Head of caudate nucleus (tissue), 42 donors: ENCODE results near the gene TRPC4AP.

Experiments
- DNase-seq, 42 donors: peaks; one replicate each; pipeline versions ENCODE4 v3.0.0 to v3.0.0-alpha.2; 2020 to 2021; ENCODE audit warnings: mixed read lengths in 7 of 42
- intact Hi-C: fragments of 100-400 bp; cut with DNase I; formaldehyde crosslinking; loops from one replicate; pipeline ENCODE4 v1.15.0; 2022

TRPC4AP gene

DNA sequence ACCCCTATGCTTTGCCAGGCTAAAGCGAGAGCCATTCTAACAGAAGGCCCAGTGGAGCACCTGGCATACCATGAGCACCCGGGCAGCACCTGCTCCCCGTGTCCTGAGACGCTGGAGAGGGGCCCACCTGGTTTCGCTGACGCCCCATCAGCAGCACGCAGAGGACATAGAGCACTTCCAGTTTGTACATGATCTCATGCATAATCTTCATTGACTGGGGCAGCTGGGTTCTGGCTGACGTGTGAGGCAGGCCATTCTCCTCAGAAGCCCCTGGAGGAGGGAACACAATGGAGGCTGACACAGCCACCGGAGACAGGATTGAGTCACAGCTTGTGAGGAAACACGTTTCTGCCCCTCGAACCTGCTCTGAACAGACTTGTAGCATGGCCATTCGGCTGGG, 71.5 kb downstream of the TRPC4AP start:
- DNase-seq = peak in 6 of 42 donors; percentile 9 to 72 (median 48)
- intact Hi-C loops = no loop called here

DNA sequence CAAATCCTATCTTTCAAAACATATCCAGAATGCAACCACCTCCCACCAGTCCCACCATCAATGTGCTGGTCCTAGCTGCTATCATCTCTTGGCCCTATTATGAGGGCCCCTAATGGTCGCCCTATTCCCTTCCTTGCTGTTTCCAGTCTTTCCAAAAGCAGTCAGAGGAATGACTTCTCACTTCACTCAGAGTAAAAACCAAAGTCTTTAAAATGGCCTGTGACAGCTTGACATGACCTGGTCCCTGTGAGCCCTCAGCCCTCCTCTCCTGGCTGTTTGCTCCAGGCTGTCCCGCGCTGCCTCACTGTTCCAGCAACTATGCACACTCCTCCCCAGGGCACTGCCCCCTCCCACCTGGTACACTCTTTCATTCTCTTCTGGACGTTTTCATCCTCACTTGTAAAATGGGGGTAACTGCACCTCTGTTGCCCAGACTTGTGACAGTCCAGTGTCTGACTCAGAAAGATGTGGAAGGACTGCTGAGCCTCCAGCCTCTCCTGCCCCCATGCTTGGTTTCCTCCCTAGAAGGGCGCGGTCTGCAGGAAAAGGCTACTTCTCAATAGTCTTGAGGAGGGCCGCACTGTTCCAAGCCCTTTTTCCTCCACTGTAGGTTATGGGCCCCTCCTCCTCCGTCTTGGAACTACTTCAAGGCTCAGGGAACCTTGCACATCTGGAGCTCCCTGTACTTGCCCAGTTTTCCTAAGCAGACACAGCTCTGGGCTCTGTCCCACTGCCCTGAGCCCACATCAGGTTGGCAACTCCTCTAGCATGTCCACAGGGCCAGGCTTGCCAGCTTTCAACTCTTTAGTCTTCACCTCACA, 72.3 kb downstream of the TRPC4AP start:
- intact Hi-C loops = no loop called here
- peak in 3 of 42 donors; percentile 4 to 42 (median 34) for DNase-seq

- peak in 4 of 42 donors; percentile 1 to 43 (median 24) for DNase-seq
- intact Hi-C loops = no loop called here
These were observed 73.8 kb downstream of the TRPC4AP start for GRCh38 chr20:35018590-35019371.

GRCh38 chr20:35017099-35017835, 75.3 kb downstream of the TRPC4AP start:
- intact Hi-C loops = no loop called here
- peak in 1 of 42 donors; percentile 35 for DNase-seq

- intact Hi-C loops = no loop called here
- peak in 1 of 42 donors; percentile 6 for DNase-seq
These were observed 76.8 kb downstream of the TRPC4AP start for GRCh38 chr20:35015863-35016193.

- intact Hi-C loops = no loop called here
- DNase-seq = peak in 6 of 42 donors; percentile 5 to 43 (median 31)
These were observed 78.1 kb downstream of the TRPC4AP start for GRCh38 chr20:35014537-35014936.

- intact Hi-C loops = no loop called here
- DNase-seq = peak in 10 of 42 donors; percentile 1 to 42 (median 20)
These were observed 78.9 kb downstream of the TRPC4AP start for GRCh38 chr20:35013421-35014411.

DNA sequence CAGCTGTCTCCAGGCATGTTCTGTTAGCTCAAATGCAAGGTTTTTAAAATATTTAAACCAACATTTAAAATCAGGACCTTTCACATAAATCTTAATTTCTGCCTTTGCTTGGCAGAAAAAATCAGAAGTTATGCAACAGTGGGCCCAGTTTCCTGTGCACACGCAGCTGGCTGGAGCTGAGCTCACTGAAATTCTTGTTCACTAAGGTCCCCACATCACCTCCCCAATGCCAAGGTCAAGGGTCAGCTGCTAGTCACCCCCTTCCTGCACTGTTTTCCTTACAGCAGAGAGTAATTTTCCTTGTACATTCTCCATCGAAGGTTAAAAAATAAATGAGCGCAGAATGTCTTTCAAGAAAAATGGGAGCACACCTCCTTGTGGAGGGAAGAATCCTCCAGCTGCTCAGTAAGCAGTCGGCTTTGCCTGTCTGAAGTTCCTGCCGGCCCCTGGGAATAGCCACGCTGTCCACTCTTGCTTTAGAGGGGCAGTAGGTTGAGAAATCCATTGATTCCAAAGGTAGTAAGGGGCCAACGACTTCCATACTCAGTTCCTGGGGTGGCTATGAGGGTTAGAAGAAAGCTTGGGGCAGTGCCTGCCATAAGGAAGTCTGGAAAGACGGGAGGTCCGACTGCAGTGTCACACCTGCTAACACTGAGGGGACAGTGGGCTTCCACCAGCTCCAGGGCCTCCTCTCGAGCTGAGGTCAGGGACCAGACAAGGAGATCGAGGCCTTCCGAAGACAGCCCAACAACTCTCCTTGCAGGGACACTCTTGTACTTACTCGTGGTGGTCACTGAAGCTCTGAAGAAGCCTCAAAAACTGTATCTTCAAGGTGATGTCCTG, 80.2 kb downstream of the TRPC4AP start:
- intact Hi-C loops = no loop called here
- peak in 11 of 42 donors; percentile 0 to 37 (median 16) for DNase-seq

GRCh38 chr20:35011589-35012226, 80.9 kb downstream of the TRPC4AP start:
- intact Hi-C loops = no loop called here
- DNase-seq = peak in 13 of 42 donors; percentile 0 to 42 (median 11)

GRCh38 chr20:35010405-35011192, 82.0 kb downstream of the TRPC4AP start:
- DNase-seq = peak in 19 of 42 donors; percentile 3 to 70 (median 26)
- intact Hi-C loops = no loop called here

- intact Hi-C loops = no loop called here
- peak in 16 of 42 donors; percentile 0 to 34 (median 10) for DNase-seq
These were observed 82.8 kb downstream of the TRPC4AP start for GRCh38 chr20:35009665-35010328.

DNA sequence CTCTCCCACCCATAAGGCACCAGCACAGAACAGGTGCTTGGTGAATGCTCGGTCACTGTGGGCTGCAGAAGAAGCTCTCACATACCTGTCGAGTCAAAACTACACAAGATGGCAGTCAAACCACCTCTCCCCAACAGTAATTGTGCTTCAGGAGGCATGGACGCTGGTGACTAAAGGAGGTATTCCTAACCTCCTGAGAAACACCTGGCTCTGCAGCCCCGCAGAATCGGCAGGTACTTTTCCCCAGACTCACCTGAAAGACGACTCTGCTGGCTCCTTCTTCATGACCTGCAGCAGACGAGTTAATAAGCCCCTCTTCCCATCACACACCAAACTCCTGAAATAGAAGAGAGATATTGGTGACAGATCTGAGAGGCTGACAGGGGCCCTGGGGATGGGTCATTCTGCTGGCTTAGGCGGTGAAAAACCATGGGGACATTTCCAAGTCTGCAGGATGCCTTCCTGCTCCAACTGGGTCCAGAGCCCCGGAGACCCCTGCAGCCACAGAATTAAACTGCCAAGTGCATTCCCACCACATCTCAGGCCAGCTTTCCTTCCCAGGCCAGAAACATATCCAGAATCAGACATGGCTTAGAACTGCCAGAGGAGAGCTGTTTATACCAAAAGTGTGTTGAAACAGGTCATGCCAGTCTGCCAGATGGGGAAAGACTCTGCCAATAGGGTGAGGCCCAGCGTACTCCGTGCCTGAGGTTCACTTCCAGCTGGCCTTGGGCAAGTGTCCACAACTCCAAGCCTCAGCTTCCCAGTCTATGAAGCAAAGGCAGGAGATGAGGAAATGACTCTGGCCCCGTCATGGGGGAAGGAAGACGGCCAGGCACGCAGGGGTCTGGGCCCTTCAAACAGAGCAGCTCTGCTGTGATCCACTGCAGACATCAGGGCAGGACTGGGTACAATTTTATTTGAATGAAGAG, 83.9 kb downstream of the TRPC4AP start:
- DNase-seq = peak in 22 of 42 donors; percentile 3 to 69 (median 25)
- intact Hi-C loops = no loop called here

DNA sequence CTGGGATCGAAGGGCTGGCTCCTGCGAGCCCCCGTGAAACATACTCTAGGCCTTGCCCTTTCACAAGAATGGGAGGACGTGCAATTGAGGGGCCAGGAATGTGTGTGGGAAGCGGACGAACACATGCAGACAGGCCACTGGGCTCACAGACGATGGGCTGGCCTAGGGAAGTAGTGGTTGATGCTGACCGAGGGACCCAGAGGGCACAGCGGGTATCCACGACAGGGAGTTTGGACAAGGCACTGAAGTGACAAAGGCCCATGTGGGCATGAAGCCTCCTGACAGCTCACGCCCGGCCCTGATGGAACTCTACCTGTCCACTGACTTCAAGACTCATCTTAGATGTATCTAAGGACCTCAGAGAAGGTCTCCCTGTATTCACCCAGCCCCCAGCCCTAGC, 84.7 kb downstream of the TRPC4AP start:
- intact Hi-C loops = no loop called here
- peak in 15 of 42 donors; percentile 0 to 26 (median 8) for DNase-seq

GRCh38 chr20:35007413-35007812, 85.2 kb downstream of the TRPC4AP start:
- peak in 19 of 42 donors; percentile 0 to 41 (median 11) for DNase-seq

More at GRCh38 chr20:35007413-35007812, 85.2 kb downstream of the TRPC4AP start:
- intact Hi-C loops = no loop called here
